LNCAP (cell line): ENCODE data around the gene PTCRA.

Experiments used
- CTCF ChIP-seq: fragments of 450-650 bp; IDR thresholded peaks from 2 replicates; pipeline ENCODE4 v1.5.1; 2017; ENCODE audit warnings: mild to moderate bottlenecking

The PTCRA gene

GRCh38 chr6:42915732-42916131 lies at the start of gene PTCRA:
Gene PTCRA, plus strand, starts transcription at chr6:42916053. Its CDS starts 17 bp downstream, at chr6:42916070.
- TF ChIP-seq CTCF = no peak

GRCh38 chr6:42870145-42870936 lies 45.5 kb upstream of the PTCRA start:
- TF ChIP-seq CTCF = no peak

GRCh38 chr6:42871711-42872110 lies 44.1 kb upstream of the PTCRA start:
- TF ChIP-seq CTCF = no peak

GRCh38 chr6:42873313-42873712 lies 42.5 kb upstream of the PTCRA start:
- TF ChIP-seq CTCF = no peak

- no peak for TF ChIP-seq CTCF
These were observed 38.2 kb upstream of the PTCRA start for GRCh38 chr6:42877695-42878094.

GRCh38 chr6:42879372-42880239 lies 36.2 kb upstream of the PTCRA start, which contains the start of gene RPL7L1:
Gene RPL7L1, plus strand, starts transcription at chr6:42879616. Its CDS starts 295 bp downstream, at chr6:42879911.
- no peak for TF ChIP-seq CTCF

GRCh38 chr6:42880871-42881270 lies 35.0 kb upstream of the PTCRA start:
- TF ChIP-seq CTCF = peak; percentile 20; the same call in 1 of the 2 replicates
